Pancreas (tissue), 10 donors: ENCODE results near the gene KAZN. TPM values are rescaled to one million over a fixed set of nuclear protein-coding genes. Genes with fewer than 3 reads are reported as not detected.
A peak's percentile ranks its signal among the peaks of the same experiment; 100 is the strongest.

Experiments used
- ATAC-seq, 4 donors: fragments of 200-7000 bp; cut with Tn5 transposase; one replicate each; pipeline versions ENCODE4 v1.8.0 to v1.9.1; 2020; ENCODE audit warnings: mild to moderate bottlenecking in 4 of 4, moderate library complexity in 4 of 4
- DNase-seq, 6 donors: peaks; one replicate each; pipeline ENCODE4 v3.0.0-alpha.2; 2020
- FAIRE-seq: peaks from 2 replicates; lab custom pipeline; 2012; peaks lifted over from hg19 to GRCh38; lab: Jason Lieb, UNC
- H3K27ac ChIP-seq, 4 donors: fragments of 200-600 bp; sonication (generic); 1 replicate in 3 of 4; 2 replicates in 1 of 4; pipeline versions ENCODE4 v1.5.0 to v1.8.0; 2020
- H3K27me3 ChIP-seq, 4 donors: fragments of 200-600 bp; one replicate each; pipeline ENCODE4 v1.8.0; 2021
- H3K36me3 ChIP-seq, 3 donors: fragments of 200-600 bp; sonication (generic) in 1 of 3; one replicate each; pipeline versions ENCODE4 v1.5.0 to v1.8.0; 2020 to 2021
- H3K4me1 ChIP-seq, 3 donors: fragments of 200-600 bp; one replicate each; pipeline ENCODE4 v1.8.0; 2021
- H3K4me3 ChIP-seq, 4 donors: fragments of 200-600 bp; sonication (generic) in 2 of 4; one replicate each; pipeline versions ENCODE4 v1.5.0 to v1.8.0; 2020 to 2021
- H3K9me3 ChIP-seq, 4 donors: fragments of 200-600 bp; one replicate each; pipeline ENCODE4 v1.8.0; 2021
- CTCF ChIP-seq, 4 donors: fragments of 200-600 bp; sonication (generic) in 3 of 4; IDR thresholded peaks; one replicate each; pipeline versions ENCODE4 v1.5.0 to v1.8.0; 2021; ENCODE audit warnings: antibody characterized with exemption in 4 of 4
- WGBS, 2 donors: extraction: QIAGEN DNeasy Blood & Tissue Kit; methylation state at CpG; one replicate each; pipeline ENCODE4 v1.1.7; 2013; 5-methylcytosine and 5-hydroxymethylcytosine counted together
- intact Hi-C, 3 donors: fragments of 100-400 bp; cut with DNase I; formaldehyde crosslinking; loops; one replicate each; pipeline versions ENCODE4 v1.11.1 to v1.14.2; 2022
- polyA plus RNA-seq, 2 donors: library from polyadenylated mRNA; stranded (reverse); fragments of 200-250 nt; gene quantifications; one replicate each; pipeline ENCODE4 v1.2.3, GENCODE V29; 2013
- total RNA-seq, 6 donors: library from RNA; stranded (reverse); fragmentation: NEBNext Ultra II Directional in 4 of 6; extraction: Animal tissue kit (Norgen Biotek cat#: 25700) in 4 of 6; gene quantifications; one replicate each; pipeline versions ENCODE4 v1.2.1 to v1.2.4, GENCODE V29; 2021 to 2023
- donor health status: healthy with polysubstance abuse.
- donor health status: DM: no; HTN: no; CAD: no; lungs with moderate emphysema.
- donor health status: DM: no; HTN: no; CAD: no.
- donor health status: control.
- donor health status: control.
- donor health status: Bipolar disorder and iron deficiency.
- donor health status: DM: yes; HTN: yes; CAD: no.
- donor health status: DM: no; HTN: no; CAD: no.
- donor health status: DM: no; HTN: no; CAD: no.
- donor health status: DM: yes; HTN: yes; CAD: no.

Gene KAZN
- total and polyA plus RNA-seq, 8 donors, result 2.4 to 6.0 (median 4.1) TPM

- 2 to 4% methylated on average over 20 to 26 of the region's 26 CpGs for WGBS, 2 donors
- no peaks in the 10 kb centered on the region for H3K9me3 ChIP-seq
- H3K27ac ChIP-seq, result no peak overlapping the region
- ATAC-seq (peak; percentile 13 to 63 (median 56)), FAIRE-seq (no peak), DNase-seq (peak in 1 of 6 donors; percentile 49)
- peaks cover 0 to 9% (median 0%) of the 10 kb centered on the region in 4 donors for H3K27me3 ChIP-seq
- H3K4me3 ChIP-seq, result peak overlapping the region; percentile 5 to 50 (median 23)
- TF ChIP-seq CTCF (IDR thresholded peaks at IDR 0.05), result no peak
- H3K4me1 ChIP-seq, result no peaks in the 10 kb centered on the region
- intact Hi-C loops, result no loop called here
- H3K36me3 ChIP-seq, result no peaks in the 10 kb centered on the region
Measured at GRCh38 chr1:14598007-14598497, 433 bp upstream of the KAZN start.

GRCh38 chr1:14599183-14599791 lies 802 bp downstream of the KAZN start:
- FAIRE-seq (no peak), ATAC-seq (peak in 3 of 4 donors; percentile 44 to 61 (median 55)), DNase-seq (peak in 2 of 6 donors; percentile 53 to 60)
- Histone ChIP-seq H3K27ac (no peak overlapping the region), H3K36me3 (no peaks in the 10 kb centered on the region), H3K9me3 (no peaks in the 10 kb centered on the region), H3K4me3 (peak overlapping the region; percentile 5 to 50 (median 23)), H3K4me1 (no peaks in the 10 kb centered on the region), H3K27me3 (peaks cover 0 to 9% (median 0%) of the 10 kb centered on the region in 4 donors)
- 1% methylated on average over 43 of the region's 43 CpGs for WGBS, 2 donors
- TF ChIP-seq CTCF (IDR thresholded peaks at IDR 0.05), result no peak
- intact Hi-C loops, result no loop called here

- Histone ChIP-seq H3K9me3 (no peaks in the 10 kb centered on the region), H3K4me1 (no peaks in the 10 kb centered on the region), H3K27ac (no peak overlapping the region), H3K27me3 (peaks cover 0 to 9% (median 0%) of the 10 kb centered on the region in 4 donors), H3K36me3 (no peaks in the 10 kb centered on the region), H3K4me3 (peak overlapping the region in 2 of 4 donors; percentile 31 to 50)
- intact Hi-C loops, result no loop called here
- ATAC-seq (no peak), FAIRE-seq (no peak), DNase-seq (no peak)
- no peak for TF ChIP-seq CTCF (IDR thresholded peaks at IDR 0.05)
- 33 to 36% methylated on average over 6 of the region's 6 CpGs for WGBS, 2 donors
Measured at GRCh38 chr1:14599800-14600199, 1.3 kb downstream of the KAZN start.

GRCh38 chr1:14600405-14601112 lies 2.1 kb downstream of the KAZN start:
- H3K4me1 ChIP-seq, result no peaks in the 10 kb centered on the region
- no peaks in the 10 kb centered on the region for H3K36me3 ChIP-seq
- TF ChIP-seq CTCF (IDR thresholded peaks at IDR 0.05), result no peak
- H3K4me3 ChIP-seq, result no peak overlapping the region
- FAIRE-seq, result no peak
- H3K27me3 ChIP-seq, result peaks cover 0 to 9% (median 0%) of the 10 kb centered on the region in 4 donors
- 50 to 58% methylated on average over 12 of the region's 12 CpGs for WGBS, 2 donors
- H3K9me3 ChIP-seq, result no peaks in the 10 kb centered on the region
- DNase-seq, result no peak
- no peak for ATAC-seq
- H3K27ac ChIP-seq, result no peak overlapping the region
- intact Hi-C loops, result no loop called here
